Testis (tissue), 3 donors: ENCODE measurements around the gene SYT8. TPM values are rescaled to one million over a fixed set of nuclear protein-coding genes. Genes with fewer than 3 reads are reported as not detected.

Experiments
- DNase-seq: peaks from one replicate; pipeline ENCODE4 v3.0.0-alpha.2; 2019
- H3K27ac ChIP-seq, 2 donors: fragments of 200-600 bp; sonication (generic); one replicate each; pipeline ENCODE4 v1.5.1; 2019
- H3K27me3 ChIP-seq: fragments of 200-600 bp; sonication (generic); one replicate; pipeline ENCODE4 v1.5.1; 2019
- H3K36me3 ChIP-seq: fragments of 200-600 bp; sonication (generic); one replicate; pipeline ENCODE4 v1.5.1; 2017; ENCODE audit warnings: low read depth; ENCODE audit errors: missing control alignments
- H3K4me1 ChIP-seq: fragments of 200-600 bp; sonication (generic); one replicate; pipeline ENCODE4 v1.5.1; 2019
- H3K4me3 ChIP-seq, 2 donors: fragments of 200-600 bp; sonication (generic); one replicate each; pipeline ENCODE4 v1.5.1; 2017 to 2019
- H3K9me3 ChIP-seq: fragments of 200-600 bp; sonication (generic); one replicate; pipeline ENCODE4 v1.5.1; 2017
- CTCF ChIP-seq, 3 experiments: fragments of 450-650 bp in 2 of 3; fragments of 200-600 bp in 1 of 3; sonication (generic) in 1 of 3; IDR thresholded peaks; one replicate each; pipeline ENCODE4 v1.5.1; 2016 to 2019; ENCODE audit warnings: antibody characterized with exemption in 3 of 3, mild to moderate bottlenecking in 2 of 3, moderate library complexity in 1 of 3
- POLR2A ChIP-seq: fragments of 450-650 bp; IDR thresholded peaks from one replicate; pipeline ENCODE4 v1.6.1; 2017; ENCODE audit warnings: antibody characterized with exemption, mild to moderate bottlenecking, moderate library complexity
- WGBS, 2 donors: methylation state at CpG; one replicate each; pipeline ENCODE4 v1.1.5; 2018; 5-methylcytosine and 5-hydroxymethylcytosine counted together
- intact Hi-C: fragments of 100-400 bp; cut with DNase I; formaldehyde crosslinking; loops from one replicate; pipeline ENCODE4 v1.15.1; 2023; ENCODE audit warnings: low total_unique reads
- polyA plus RNA-seq: library from polyadenylated mRNA; stranded (reverse); fragments of 350-450 nt; fragmentation: Illumina TruSeq; extraction: RNeasy Lipid Tissue Mini Kit (QIAGEN cat#74804); gene quantifications from one replicate; pipeline ENCODE4 v1.2.3, GENCODE V29; 2014; ENCODE audit warnings: low read depth, low replicate concordance; ENCODE audit not compliant: insufficient read depth
- total RNA-seq, 2 donors: library from RNA; depleted of rRNA; stranded (reverse); fragments of >200 nt; gene quantifications; one replicate each; pipeline ENCODE4 v1.2.3, GENCODE V29; 2016

Gene SYT8
- total and polyA plus RNA-seq, 3 donors from 2014 or later: 0.98 to 2.7 (median 1.7) TPM

DNA sequence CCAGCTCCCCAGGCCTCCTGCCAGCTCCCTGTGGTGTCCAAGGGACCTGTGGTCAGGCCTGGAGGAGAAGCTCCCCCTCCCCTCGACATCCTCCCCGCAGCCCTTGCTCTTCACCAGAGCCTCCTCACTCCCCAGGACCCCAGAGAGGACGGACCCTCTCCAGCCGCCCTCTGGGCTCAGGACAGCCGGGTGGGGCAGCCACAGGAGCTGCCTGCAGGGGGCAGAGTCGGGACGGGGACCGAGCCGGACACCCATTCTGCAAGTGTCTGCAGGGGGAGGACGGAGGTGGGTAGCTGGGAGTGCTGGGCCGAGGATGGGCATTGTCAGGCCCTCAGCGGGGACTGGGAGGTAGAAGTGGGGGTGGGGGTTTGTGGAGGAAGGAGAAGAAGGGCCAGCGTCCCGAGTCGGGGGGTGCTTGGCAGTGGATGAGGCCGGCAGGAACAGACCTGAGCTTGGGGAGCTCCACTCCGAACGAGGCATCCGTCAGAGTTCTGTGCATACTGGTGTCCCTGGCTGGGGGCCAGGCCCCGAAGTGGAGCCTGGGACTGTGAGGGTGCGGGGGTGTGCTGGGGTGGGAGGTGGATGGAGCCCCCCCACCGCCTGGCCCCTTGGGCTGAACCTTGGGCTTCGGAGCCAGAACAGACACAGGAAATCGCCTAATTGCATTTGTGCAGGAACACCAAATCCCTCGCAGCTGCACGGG lies 41.7 kb downstream of the SYT8 start:
- no peaks in the 10 kb centered on the region for H3K9me3 ChIP-seq
- no peak overlapping the region for H3K4me3 ChIP-seq
- no peaks in the 10 kb centered on the region for H3K36me3 ChIP-seq
- TF ChIP-seq CTCF (IDR thresholded peaks at IDR 0.05) (peak in 2 of 3 experiments; percentile 38 to 56), POLR2A (no peak)
- WGBS, 2 donors: 30 to 47% methylated on average over 16 to 26 of the region's 26 CpGs
- peaks cover 20% of the 10 kb centered on the region for H3K4me1 ChIP-seq
- peak; percentile 71 for DNase-seq
- H3K27me3 ChIP-seq: no peaks in the 10 kb centered on the region
- H3K27ac ChIP-seq: peak overlapping the region in 1 of 2 donors; percentile 74
- intact Hi-C loops: no loop called here

- H3K4me1 ChIP-seq: peaks cover 27% of the 10 kb centered on the region
- DNase-seq: no peak
- H3K36me3 ChIP-seq: no peaks in the 10 kb centered on the region
- WGBS, 2 donors: 65 to 73% methylated on average over 24 to 33 of the region's 33 CpGs
- no peaks in the 10 kb centered on the region for H3K27me3 ChIP-seq
- no peak overlapping the region for H3K27ac ChIP-seq
- no peaks in the 10 kb centered on the region for H3K9me3 ChIP-seq
- intact Hi-C loops: no loop called here
- H3K4me3 ChIP-seq: no peak overlapping the region
- no peak for TF ChIP-seq POLR2A
- TF ChIP-seq CTCF (IDR thresholded peaks at IDR 0.05): no peak
Observed at GRCh38 chr11:1877211-1878136, 42.7 kb downstream of the SYT8 start.

GRCh38 chr11:1878137-1879031 lies 43.6 kb downstream of the SYT8 start:
- Histone ChIP-seq H3K36me3 (no peaks in the 10 kb centered on the region), H3K27ac (peak overlapping the region in 1 of 2 donors; percentile 50), H3K4me3 (no peak overlapping the region), H3K27me3 (no peaks in the 10 kb centered on the region), H3K9me3 (no peaks in the 10 kb centered on the region), H3K4me1 (peaks cover 30% of the 10 kb centered on the region)
- intact Hi-C loops: no loop called here
- TF ChIP-seq CTCF (IDR thresholded peaks at IDR 0.05) (no peak), POLR2A (no peak)
- peak; percentile 42 for DNase-seq
- WGBS, 2 donors: 77 to 81% methylated on average over 14 to 30 of the region's 30 CpGs

- DNase-seq: no peak
- Histone ChIP-seq H3K4me3 (no peak overlapping the region), H3K27ac (peak overlapping the region in 1 of 2 donors; percentile 85), H3K27me3 (no peaks in the 10 kb centered on the region), H3K9me3 (no peaks in the 10 kb centered on the region), H3K36me3 (no peaks in the 10 kb centered on the region), H3K4me1 (peaks cover 30% of the 10 kb centered on the region)
- TF ChIP-seq POLR2A: no peak
- intact Hi-C loops: no loop called here
- 92 to 96% methylated on average over 7 to 13 of the region's 13 CpGs for WGBS, 2 donors
Observed at GRCh38 chr11:1879342-1879940, 44.7 kb downstream of the SYT8 start.
